Prostate gland (tissue), 2 donors: ENCODE data around the gene CTRB2. TPM values are rescaled to one million over a fixed set of nuclear protein-coding genes. Genes with fewer than 3 reads are reported as not detected.

Experiments used
- DNase-seq: peaks from one replicate; pipeline ENCODE4 v3.0.0-alpha.2; 2019; ENCODE audit warnings: low spot score
- H3K27ac ChIP-seq, 2 donors: fragments of 200-600 bp; sonication (generic); 2 replicates each; pipeline ENCODE4 v1.5.1; 2017 to 2019
- H3K27me3 ChIP-seq: fragments of 200-600 bp; sonication (generic); replicated peaks from 2 replicates; pipeline ENCODE4 v1.5.1; 2019; ENCODE audit not compliant: insufficient read depth
- H3K36me3 ChIP-seq, 2 donors: fragments of 200-600 bp; sonication (generic); 1 replicate in 1 of 2; 2 replicates in 1 of 2; pipeline versions ENCODE4 v1.5.1 to v1.8.1; 2017 to 2019
- H3K4me1 ChIP-seq: fragments of 200-600 bp; sonication (generic); replicated peaks from 2 replicates; pipeline ENCODE4 v1.5.1; 2019
- H3K4me3 ChIP-seq, 2 donors: fragments of 200-600 bp; sonication (generic); 2 replicates each; pipeline ENCODE4 v1.5.1; 2017 to 2019
- H3K9me3 ChIP-seq: fragments of 200-600 bp; sonication (generic); 2 replicates; pipeline ENCODE4 v1.5.1; 2017
- POLR2A ChIP-seq: fragments of 450-650 bp; IDR thresholded peaks from one replicate; pipeline ENCODE4 v1.6.1; 2016; ENCODE audit warnings: antibody characterized with exemption, mild to moderate bottlenecking
- POLR2AphosphoS5 ChIP-seq: sonication (generic); formaldehyde crosslinking; IDR thresholded peaks from one replicate; pipeline ENCODE4 v1.6.1; 2017; ENCODE audit warnings: antibody characterized with exemption
- WGBS: methylation state at CpG from one replicate; pipeline ENCODE4 v1.1.5; 2018; 5-methylcytosine and 5-hydroxymethylcytosine counted together
- intact Hi-C: fragments of 100-400 bp; cut with DNase I; formaldehyde crosslinking; loops from one replicate; pipeline ENCODE4 v1.14.2; 2022
- total RNA-seq, 2 donors: library from RNA; depleted of rRNA; stranded (reverse); fragments of >200 nt; gene quantifications; one replicate each; pipeline ENCODE4 v1.1.0, GENCODE V29; 2016
- TF ChIP-seq, protein P1 (sequence below), 4 experiments: fragments of 200-600 bp in 2 of 4; fragments of 450-650 bp in 2 of 4; sonication (generic) in 2 of 4; IDR thresholded peaks; 1 replicate in 3 of 4; 2 replicates in 1 of 4; pipeline ENCODE4 v1.5.1; 2016 to 2019; ENCODE audit warnings: antibody characterized with exemption in 4 of 4, mild to moderate bottlenecking in 2 of 4, moderate library complexity in 2 of 4

The CTRB2 gene
- total RNA-seq, 2 donors from 2014 or later = not detected

DNA sequence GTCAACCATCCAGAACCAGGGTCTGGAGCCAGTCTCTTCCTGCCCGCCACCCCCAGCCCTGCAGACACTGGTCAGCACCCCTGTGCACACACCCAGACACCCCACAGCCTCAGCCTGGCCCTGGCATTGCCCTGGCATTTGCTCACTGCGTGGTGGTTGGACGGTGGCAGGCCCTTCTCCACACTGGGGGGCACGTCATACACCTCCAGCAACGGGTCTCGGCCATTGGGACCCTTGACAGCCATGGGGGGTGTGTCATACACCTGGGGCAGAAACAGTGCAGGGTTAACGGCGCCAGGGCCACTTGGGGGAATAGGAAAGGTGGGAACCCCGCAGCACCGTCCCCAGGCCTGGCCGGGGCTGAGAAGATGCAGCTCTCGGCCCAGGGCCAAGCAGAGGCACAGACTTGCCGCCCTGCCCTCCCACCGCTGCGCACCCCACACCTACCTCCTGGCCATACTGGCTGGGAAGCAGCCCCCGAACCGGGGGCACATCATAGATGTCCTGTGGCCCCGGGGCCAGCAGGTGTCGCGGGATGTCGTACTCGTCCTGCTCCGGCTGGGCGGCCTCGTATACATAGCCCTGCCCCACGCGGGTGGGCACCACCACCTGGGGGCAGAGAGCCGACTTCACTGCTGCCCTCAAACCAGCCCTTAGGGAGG, 29.9 kb upstream of the CTRB2 start:
- Histone ChIP-seq H3K4me3 (no peak overlapping the region), H3K9me3 (no peaks in the 10 kb centered on the region), H3K27me3 (no peaks in the 10 kb centered on the region), H3K27ac (no peak overlapping the region), H3K4me1 (peaks cover 25% of the 10 kb centered on the region), H3K36me3 (peaks cover 5 to 11% of the 10 kb centered on the region in 2 donors)
- whole genome bisulfite sequencing = 79% methylated on average over 25 of the region's 28 CpGs
- TF ChIP-seq, protein P1, sequence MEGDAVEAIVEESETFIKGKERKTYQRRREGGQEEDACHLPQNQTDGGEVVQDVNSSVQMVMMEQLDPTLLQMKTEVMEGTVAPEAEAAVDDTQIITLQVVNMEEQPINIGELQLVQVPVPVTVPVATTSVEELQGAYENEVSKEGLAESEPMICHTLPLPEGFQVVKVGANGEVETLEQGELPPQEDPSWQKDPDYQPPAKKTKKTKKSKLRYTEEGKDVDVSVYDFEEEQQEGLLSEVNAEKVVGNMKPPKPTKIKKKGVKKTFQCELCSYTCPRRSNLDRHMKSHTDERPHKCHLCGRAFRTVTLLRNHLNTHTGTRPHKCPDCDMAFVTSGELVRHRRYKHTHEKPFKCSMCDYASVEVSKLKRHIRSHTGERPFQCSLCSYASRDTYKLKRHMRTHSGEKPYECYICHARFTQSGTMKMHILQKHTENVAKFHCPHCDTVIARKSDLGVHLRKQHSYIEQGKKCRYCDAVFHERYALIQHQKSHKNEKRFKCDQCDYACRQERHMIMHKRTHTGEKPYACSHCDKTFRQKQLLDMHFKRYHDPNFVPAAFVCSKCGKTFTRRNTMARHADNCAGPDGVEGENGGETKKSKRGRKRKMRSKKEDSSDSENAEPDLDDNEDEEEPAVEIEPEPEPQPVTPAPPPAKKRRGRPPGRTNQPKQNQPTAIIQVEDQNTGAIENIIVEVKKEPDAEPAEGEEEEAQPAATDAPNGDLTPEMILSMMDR (IDR thresholded peaks at IDR 0.05) = no peak
- TF ChIP-seq POLR2A = no peak
- TF ChIP-seq POLR2AphosphoS5 = no peak
- intact Hi-C loops = loop anchor here (5.0 kb wide), 1 partner anchor 165 kb away; no protein-coding TSS in a partner anchor
- no peak for DNase-seq

DNA sequence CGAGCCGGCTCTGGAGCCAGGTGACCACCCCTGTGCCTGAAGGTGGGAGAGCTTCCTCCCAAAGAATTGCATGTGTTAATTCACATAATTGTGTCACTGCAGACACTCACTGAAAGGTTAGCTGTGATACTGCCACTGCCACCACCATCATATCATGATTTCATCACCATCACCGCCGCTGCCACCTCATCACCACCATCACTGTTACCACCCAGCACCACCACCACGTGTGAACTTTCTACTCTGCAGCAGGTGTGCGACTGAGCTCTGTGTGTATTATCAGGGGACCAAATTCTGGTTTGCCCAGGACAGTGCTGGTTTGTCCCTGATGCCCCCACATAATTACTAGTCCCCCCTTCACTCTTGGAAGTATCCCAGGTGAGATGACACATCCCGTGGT, 29.3 kb upstream of the CTRB2 start:
- no peak for DNase-seq
- intact Hi-C loops = loop anchor here (5.0 kb wide), 1 partner anchor 166 kb away; no protein-coding TSS in a partner anchor
- Histone ChIP-seq H3K27me3 (no peaks in the 10 kb centered on the region), H3K4me1 (peaks cover 25% of the 10 kb centered on the region), H3K27ac (no peak overlapping the region), H3K4me3 (no peak overlapping the region), H3K36me3 (peaks cover 5 to 11% of the 10 kb centered on the region in 2 donors), H3K9me3 (no peaks in the 10 kb centered on the region)
- WGBS = 80% methylated on average over 7 of the region's 7 CpGs
- TF ChIP-seq POLR2AphosphoS5 (no peak), POLR2A (no peak)
- TF ChIP-seq, protein P1 (IDR thresholded peaks at IDR 0.05) = no peak

DNA sequence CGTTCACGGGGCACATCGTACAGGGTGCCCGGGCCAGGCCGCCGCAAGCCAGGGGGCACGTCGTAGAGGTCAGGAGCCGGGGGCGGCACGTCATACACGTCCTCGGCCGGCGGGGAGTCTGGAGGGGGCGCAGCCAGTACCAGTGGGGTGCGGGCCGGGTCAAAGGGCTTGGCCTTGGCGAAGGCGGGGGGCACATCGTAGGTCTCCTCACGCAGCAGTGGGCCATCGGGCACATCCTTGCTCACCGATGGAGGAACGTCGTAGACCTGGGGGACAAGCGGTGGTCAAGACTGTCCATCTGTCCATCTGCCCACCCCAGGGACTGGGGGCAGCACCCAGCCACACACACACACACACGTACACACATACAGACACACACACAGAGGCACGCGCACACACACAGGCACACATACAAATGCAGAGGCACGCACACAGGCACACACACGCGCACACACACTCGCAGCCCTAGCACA, 28.8 kb upstream of the CTRB2 start:
- no peak for TF ChIP-seq POLR2AphosphoS5
- no peak for TF ChIP-seq POLR2A
- WGBS = 86% methylated on average over 19 of the region's 34 CpGs
- intact Hi-C loops = loop anchor here (2.0 to 5.0 kb wide), 2 partner anchors 147 to 167 kb away; no protein-coding TSS in a partner anchor
- DNase-seq = no peak
- no peaks in the 10 kb centered on the region for H3K27me3 ChIP-seq
- peaks cover 5 to 11% of the 10 kb centered on the region in 2 donors for H3K36me3 ChIP-seq
- H3K9me3 ChIP-seq = no peaks in the 10 kb centered on the region
- no peak overlapping the region for H3K4me3 ChIP-seq
- peaks cover 25% of the 10 kb centered on the region for H3K4me1 ChIP-seq
- no peak overlapping the region for H3K27ac ChIP-seq

DNA sequence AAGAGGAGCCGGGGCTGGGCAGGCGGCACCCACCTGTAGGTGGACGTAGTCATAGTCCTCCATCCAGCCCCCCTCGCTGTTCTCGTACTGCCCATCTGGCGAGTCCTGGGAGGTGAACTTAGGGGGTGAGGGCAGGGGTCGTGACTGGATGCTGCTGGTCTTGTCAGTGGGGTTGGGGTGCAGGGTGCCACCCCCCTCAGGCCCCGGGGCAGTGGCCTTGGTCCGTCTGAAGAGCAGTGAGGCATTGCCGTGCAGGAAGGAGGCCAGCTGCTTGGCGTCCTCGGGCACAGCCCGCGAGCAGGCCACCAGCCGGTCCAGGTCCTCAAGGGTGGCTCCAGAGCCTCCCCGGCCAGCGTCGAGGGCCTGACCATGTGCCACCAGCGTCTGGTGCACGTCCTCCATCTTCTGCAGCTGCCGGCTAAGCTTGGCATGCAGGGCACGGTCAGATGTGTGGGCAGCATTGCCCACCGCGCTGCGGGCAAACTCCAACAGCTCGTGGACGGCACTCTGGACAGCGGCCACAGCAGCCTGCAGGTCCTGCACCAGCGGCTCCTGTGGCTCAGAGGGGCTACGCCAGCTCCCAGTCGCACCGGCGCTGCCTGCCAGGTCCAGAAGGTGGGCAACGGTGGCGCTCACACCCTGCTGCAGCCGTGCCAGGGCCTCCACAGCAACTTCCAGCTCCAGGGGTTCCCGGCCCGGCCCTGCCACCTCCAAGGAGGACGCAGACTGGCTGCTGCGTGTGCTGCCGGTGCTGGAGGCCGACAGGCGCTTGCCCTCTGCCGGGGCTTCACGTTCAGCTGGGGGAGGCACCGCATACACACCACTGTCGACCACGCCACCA, 28.1 kb upstream of the CTRB2 start:
- Histone ChIP-seq H3K27me3 (no peaks in the 10 kb centered on the region), H3K4me1 (peaks cover 25% of the 10 kb centered on the region), H3K27ac (peak overlapping the region in 1 of 2 donors; percentile 33), H3K9me3 (no peaks in the 10 kb centered on the region), H3K36me3 (peaks cover 5 to 11% of the 10 kb centered on the region in 2 donors), H3K4me3 (no peak overlapping the region)
- TF ChIP-seq POLR2A (no peak), POLR2AphosphoS5 (no peak)
- TF ChIP-seq, protein P1 (IDR thresholded peaks at IDR 0.05) = no peak
- DNase-seq = no peak
- intact Hi-C loops = loop anchor here (2.0 to 5.0 kb wide), 2 partner anchors 148 to 167 kb away; no protein-coding TSS in a partner anchor
- whole genome bisulfite sequencing = 79% methylated on average over 40 of the region's 48 CpGs

DNA sequence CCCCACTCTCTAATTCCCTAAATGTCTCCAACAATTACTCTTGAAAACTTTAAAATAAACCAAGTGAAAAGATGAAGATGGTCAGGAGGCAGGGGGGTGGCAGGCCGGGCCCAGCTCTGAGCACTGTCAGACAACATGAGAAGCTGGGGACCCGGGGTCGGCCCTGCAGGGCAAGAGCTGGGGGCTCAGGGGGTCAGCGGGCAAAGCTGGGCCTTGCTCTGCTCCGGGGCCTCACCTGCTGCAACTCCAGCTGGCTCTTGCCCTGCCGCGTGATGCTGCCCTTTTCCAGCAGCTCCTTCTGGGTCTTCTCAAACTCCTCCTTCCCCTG, 26.6 kb upstream of the CTRB2 start:
- Histone ChIP-seq H3K27ac (no peak overlapping the region), H3K36me3 (peaks cover 5 to 21% of the 10 kb centered on the region in 2 donors)
- WGBS = 43% methylated on average over 7 of the region's 7 CpGs

More for the DNA sequence above, 26.6 kb upstream of the CTRB2 start:
- no peaks in the 10 kb centered on the region for H3K9me3 ChIP-seq
- peaks cover 14% of the 10 kb centered on the region for H3K4me1 ChIP-seq
- TF ChIP-seq POLR2A = no peak
- TF ChIP-seq, protein P1 (IDR thresholded peaks at IDR 0.05) = no peak
- intact Hi-C loops = no loop called here
- DNase-seq = no peak
- no peak overlapping the region for H3K4me3 ChIP-seq
- H3K27me3 ChIP-seq = no peaks in the 10 kb centered on the region
